Measurements from ENCODE around the gene KRTAP4-5. TPM values are rescaled to one million over a fixed set of nuclear protein-coding genes. Genes with fewer than 3 reads are reported as not detected.
"Not testable (repeated sequence)": the region's sequence is repeated elsewhere in the genome, so short reads cannot be mapped to it uniquely, and the experiment has no call there.

The KRTAP4-5 gene
- not detected for total RNA-seq

GRCh38 chr17:41149652-41149985 is at the start of gene KRTAP4-5:
Gene KRTAP4-5, minus strand, starts transcription at chr17:41149825. Its CDS starts 58 bp downstream, at chr17:41149767.
- no peak for DNase-seq (ENCODE audit: low spot score)
- intact Hi-C loops (cut with DNase I): loop anchor here (2.0 to 10.0 kb wide), 2 partner anchors 65 to 95 kb away; partner anchors contain the start of gene KRTAP9-4
- ATAC-seq: no peak

GRCh38 chr17:41196068-41196467 is 46.4 kb upstream of the KRTAP4-5 start:
- DNase-seq (ENCODE audit: low spot score) (no peak), ATAC-seq (no peak)
- intact Hi-C loops (cut with DNase I): no loop called here

- intact Hi-C loops (cut with DNase I): no loop called here
- DNase-seq (ENCODE audit: low spot score) (no peak), ATAC-seq (no peak)
Observed at GRCh38 chr17:41190328-41190727, 40.7 kb upstream of the KRTAP4-5 start.

- ATAC-seq; intact Hi-C loops (cut with DNase I); DNase-seq (ENCODE audit: low spot score): not testable (repeated sequence)
Observed at GRCh38 chr17:41189837-41190318, 40.3 kb upstream of the KRTAP4-5 start, which contains the start of gene KRTAP9-1. Gene KRTAP9-1, plus strand, starts transcription at chr17:41189887. Its CDS starts 0 bp downstream, at chr17:41189887.

- no peak for ATAC-seq
- intact Hi-C loops (cut with DNase I): no loop called here
- DNase-seq (ENCODE audit: low spot score): no peak
Observed at GRCh38 chr17:41186872-41187271, 37.2 kb upstream of the KRTAP4-5 start.

GRCh38 chr17:41185001-41185400 is 35.4 kb upstream of the KRTAP4-5 start:
- intact Hi-C loops (cut with DNase I): no loop called here
- DNase-seq (ENCODE audit: low spot score) (no peak), ATAC-seq (no peak)

GRCh38 chr17:41184480-41184961 is 34.9 kb upstream of the KRTAP4-5 start, which contains the start of gene KRTAP4-1:
Gene KRTAP4-1, minus strand, starts transcription at chr17:41184911. Its CDS starts 57 bp downstream, at chr17:41184854.
- intact Hi-C loops (cut with DNase I): no loop called here
- ATAC-seq (no peak), DNase-seq (ENCODE audit: low spot score) (no peak)

- DNase-seq (ENCODE audit: low spot score) (no peak), ATAC-seq (peak; percentile 62)
- intact Hi-C loops (cut with DNase I): no loop called here
Observed at GRCh38 chr17:41178843-41179616, 29.4 kb upstream of the KRTAP4-5 start.

GRCh38 chr17:41178341-41178740 is 28.7 kb upstream of the KRTAP4-5 start:
- ATAC-seq: peak; percentile 24
- intact Hi-C loops (cut with DNase I): no loop called here
- DNase-seq (ENCODE audit: low spot score): no peak

GRCh38 chr17:41177727-41178271 is 28.2 kb upstream of the KRTAP4-5 start, which contains the start of gene KRTAP4-2:
Gene KRTAP4-2, minus strand, starts transcription at chr17:41178221. Its CDS starts 57 bp downstream, at chr17:41178164.
- ATAC-seq: no peak
- intact Hi-C loops (cut with DNase I): no loop called here
- DNase-seq (ENCODE audit: low spot score): no peak

GRCh38 chr17:41176744-41177387 is 27.2 kb upstream of the KRTAP4-5 start:
- intact Hi-C loops (cut with DNase I): no loop called here
- no peak for ATAC-seq
- no peak for DNase-seq (ENCODE audit: low spot score)

GRCh38 chr17:41171886-41172285 is 22.3 kb upstream of the KRTAP4-5 start:
- intact Hi-C loops (cut with DNase I): no loop called here
- ATAC-seq (no peak), DNase-seq (ENCODE audit: low spot score) (no peak)

- no peak for ATAC-seq
- intact Hi-C loops (cut with DNase I): no loop called here
- DNase-seq (ENCODE audit: low spot score): no peak
Observed at GRCh38 chr17:41168121-41168520, 18.5 kb upstream of the KRTAP4-5 start, which contains the start of gene KRTAP4-3. Gene KRTAP4-3, minus strand, starts transcription at chr17:41168221. Its CDS starts 49 bp downstream, at chr17:41168172.

- ATAC-seq (no peak), DNase-seq (ENCODE audit: low spot score) (no peak)
- intact Hi-C loops (cut with DNase I): no loop called here
Observed at GRCh38 chr17:41167561-41167960, 17.9 kb upstream of the KRTAP4-5 start.

GRCh38 chr17:41163828-41164227 is 14.2 kb upstream of the KRTAP4-5 start:
- ATAC-seq (no peak), DNase-seq (ENCODE audit: low spot score) (no peak)

GRCh38 chr17:41160648-41161047 is 11.0 kb upstream of the KRTAP4-5 start, which contains the start of gene KRTAP4-4:
Gene KRTAP4-4, minus strand, starts transcription at chr17:41160748. Its CDS starts 57 bp downstream, at chr17:41160691.
- DNase-seq (ENCODE audit: low spot score): no peak
- intact Hi-C loops (cut with DNase I): no loop called here
- ATAC-seq: no peak

More at GRCh38 chr17:41163828-41164227, 14.2 kb upstream of the KRTAP4-5 start:
- intact Hi-C loops (cut with DNase I): no loop called here

GRCh38 chr17:41160190-41160589 is 10.6 kb upstream of the KRTAP4-5 start:
- ATAC-seq; DNase-seq (ENCODE audit: low spot score); intact Hi-C loops (cut with DNase I): not testable (repeated sequence)

- ATAC-seq: no peak
- no peak for DNase-seq (ENCODE audit: low spot score)
- intact Hi-C loops (cut with DNase I): no loop called here
Observed at GRCh38 chr17:41153856-41154255, 4.2 kb upstream of the KRTAP4-5 start.

- DNase-seq (ENCODE audit: low spot score): no peak
- no peak for ATAC-seq
- intact Hi-C loops (cut with DNase I): no loop called here
Observed at GRCh38 chr17:41151525-41151924, 1.9 kb upstream of the KRTAP4-5 start.
